GM12878 (cell line): Measurements from ENCODE around the gene ASCC1. TPM values are rescaled to one million over a fixed set of nuclear protein-coding genes. Genes with fewer than 3 reads are reported as not detected.

ENCODE experiments used
- ATAC-seq: fragments of 200-7000 bp; cut with Tn5 transposase; 3 replicates; pipeline ENCODE4 v1.9.1; 2020; ENCODE audit warnings: mild to moderate bottlenecking, moderate library complexity
- BruUV-seq: library from RNA; stranded (reverse); fragments of 400-500 nt; replicated peaks from 2 replicates; lab custom pipeline; 2021; lab: Mats Ljungman, UMichigan
- CTCF ChIA-PET: fragments of 300-600 bp; sonication (Branson Sonifier 250); formaldehyde crosslinking; extraction: SDS; loops from one replicate; lab custom pipeline; 2021; ENCODE audit warnings: inconsistent platforms; lab: Yijun Ruan, JAX
- POLR2A ChIA-PET: fragments of 350-600 bp; formaldehyde crosslinking; extraction: SDS; loops from one replicate; lab custom pipeline; 2021; ENCODE audit warnings: inconsistent platforms; lab: Charles Lee
- RAD21 ChIA-PET: fragments of 300-600 bp; sonication (Branson Sonifier 250); formaldehyde crosslinking; loops from one replicate; lab custom pipeline; 2023; ENCODE audit warnings: antibody characterized with exemption; ENCODE audit not compliant: unreplicated experiment; lab: Charles Lee
- SMC1A ChIA-PET: fragments of 300-600 bp; sonication (Branson Sonifier 250); formaldehyde crosslinking; loops from one replicate; lab custom pipeline; 2023; ENCODE audit not compliant: unreplicated experiment, uncharacterized antibody; lab: Charles Lee
- DNase-seq: peaks from one replicate; pipeline ENCODE4 v3.0.0-alpha.2; 2011; ENCODE audit warnings: low read depth, low spot score
- FAIRE-seq: peaks from 3 replicates; lab custom pipeline; 2011; peaks lifted over from hg19 to GRCh38; lab: Jason Lieb, UNC
- H2AFZ ChIP-seq: 2 replicates; pipeline ENCODE4 v1.6.0; 2011; ENCODE audit warnings: low read depth, low read length, control low read depth; ENCODE audit not compliant: control insufficient read depth
- H3K27ac ChIP-seq: 2 replicates; pipeline ENCODE4 v1.5.1; 2011; ENCODE audit warnings: control low read depth; ENCODE audit not compliant: control insufficient read depth, insufficient read depth
- H3K27me3 ChIP-seq, 2 experiments: replicated peaks in 1 of 2; 2 replicates each; pipeline versions ENCODE4 v1.6.0 to v1.6.1; 2011; ENCODE audit warnings: low read length in 1 of 2; ENCODE audit not compliant: control insufficient read depth in 2 of 2, insufficient read depth in 2 of 2
- H3K36me3 ChIP-seq, 2 experiments: 2 replicates each; pipeline ENCODE4 v1.5.1; 2011; ENCODE audit warnings: low read length in 1 of 2; ENCODE audit not compliant: control insufficient read depth in 2 of 2, insufficient read depth in 2 of 2
- H3K4me1 ChIP-seq: 2 replicates; pipeline ENCODE4 v1.6.1; 2011; ENCODE audit warnings: mild to moderate bottlenecking, low read length, moderate library complexity, mixed read lengths; ENCODE audit not compliant: control insufficient read depth, insufficient read depth
- H3K4me2 ChIP-seq: 2 replicates; pipeline ENCODE4 v1.6.0; 2011; ENCODE audit warnings: control low read depth; ENCODE audit not compliant: control insufficient read depth, insufficient read depth
- H3K4me3 ChIP-seq: fragments of 200-600 bp; sonication (generic); 2 replicates; pipeline ENCODE4 v1.5.1; 2016
- H3K79me2 ChIP-seq: 2 replicates; pipeline ENCODE4 v1.6.0; 2011; ENCODE audit warnings: low read length; ENCODE audit not compliant: control insufficient read depth, insufficient read depth
- H3K9ac ChIP-seq: 2 replicates; pipeline ENCODE4 v1.8.0; 2011; ENCODE audit warnings: low read length, control low read depth, mixed read lengths; ENCODE audit not compliant: control insufficient read depth, insufficient read depth
- H3K9me3 ChIP-seq: replicated peaks from 3 replicates; pipeline ENCODE4 v1.5.1; 2011; ENCODE audit warnings: mild to moderate bottlenecking, low read length; ENCODE audit not compliant: control insufficient read depth, insufficient read depth
- H4K20me1 ChIP-seq: 2 replicates; pipeline ENCODE4 v1.6.0; 2011; ENCODE audit not compliant: control insufficient read depth, insufficient read depth
- ASH2L ChIP-seq: fragments of 300-600, 200-600 bp; sonication (generic); IDR thresholded peaks from 2 replicates; pipeline ENCODE4 v1.6.1; 2017; ENCODE audit warnings: low read depth, mild to moderate bottlenecking, borderline replicate concordance
- CHD1 ChIP-seq: IDR thresholded peaks from 2 replicates; pipeline ENCODE4 v1.6.1; 2012; ENCODE audit warnings: low read depth, low read length, improper control_type of control experiment
- FOXM1 ChIP-seq: IDR thresholded peaks from 2 replicates; pipeline ENCODE4 v1.6.1; 2012; ENCODE audit warnings: low read depth, mild to moderate bottlenecking, inconsistent platforms, low read length, moderate library complexity
- KDM1A ChIP-seq: fragments of 200-600 bp; sonication (generic); IDR thresholded peaks from 2 replicates; pipeline ENCODE4 v1.6.1; 2016; ENCODE audit warnings: borderline replicate concordance
- MYC ChIP-seq: IDR thresholded peaks from 2 replicates; pipeline ENCODE4 v1.6.1; 2011; ENCODE audit warnings: mild to moderate bottlenecking, low read length, moderate library complexity, inconsistent platforms; ENCODE audit not compliant: insufficient read depth, insufficient replicate concordance, insufficient read length, severe bottlenecking
- NRF1 ChIP-seq: conservative IDR thresholded peaks from 2 replicates; pipeline ENCODE4 v1.6.1; 2011; ENCODE audit warnings: mild to moderate bottlenecking, low read depth, low read length, improper control_type of control experiment
- POLR2A ChIP-seq: IDR thresholded peaks from 2 replicates; pipeline ENCODE4 v1.6.1; 2011; ENCODE audit warnings: low read depth, mild to moderate bottlenecking, low read length
- SREBF1 ChIP-seq: IDR thresholded peaks from 2 replicates; pipeline ENCODE4 v1.6.1; 2012; ENCODE audit warnings: mild to moderate bottlenecking, low read length
- WRNIP1 ChIP-seq: IDR thresholded peaks from 2 replicates; pipeline ENCODE4 v1.6.1; 2011; ENCODE audit warnings: low read depth, low read length, improper control_type of control experiment, borderline replicate concordance
- WGBS: methylation state at CpG from one replicate; pipeline ENCODE4 v1.1.6; 2016; ENCODE audit warnings: low lambda C conversion rate; ENCODE audit not compliant: insufficient replicate concordance, insufficient coverage; ENCODE audit errors: missing lambda C conversion rate; 5-methylcytosine and 5-hydroxymethylcytosine counted together
- in situ Hi-C: fragments of 300-500 bp; cut with MboI; formaldehyde crosslinking; loops from 9 replicates; pipeline ENCODE4 v1.14.3; 2018; ENCODE audit warnings: mixed read lengths
- intact Hi-C: fragments of 100-400 bp; cut with micrococcal nuclease; formaldehyde crosslinking; loops from one replicate; pipeline ENCODE4 v1.14.2; 2022; ENCODE audit not compliant: unreplicated experiment
- polyA plus RNA-seq, 11 experiments: library from polyadenylated mRNA; depleted of rRNA in 4 of 11; unstranded in 6 of 11; stranded (reverse) in 5 of 11; fragments of >200 nt; fragmentation: Nextera tagmentation in 4 of 11; fragmentation: Illumina TruSeq in 1 of 11; extraction: Ambion mirVana in 4 of 11; extraction: Trizol in 1 of 11; gene quantifications; 1 replicate in 1 of 11; 2 replicates in 10 of 11; pipeline versions ENCODE4 v1.2.1 to v1.2.3, GENCODE V29; 2011 to 2016; ENCODE audit warnings: inconsistent platforms in 2 of 11, missing spikeins in 2 of 11, low read depth in 1 of 11
- total RNA-seq, 4 experiments: library from RNA; depleted of rRNA in 3 of 4; stranded (reverse); fragments of >200 nt in 3 of 4; fragmentation: Illumina TruSeq in 1 of 4; extraction: Trizol in 1 of 4; gene quantifications; 2 replicates each; pipeline versions ENCODE4 v1.2.1 to v1.2.3, GENCODE V29; 2013 to 2021
- TF ChIP-seq, protein P1 (sequence below): fragments of 150-350 bp; IDR thresholded peaks from 2 replicates; pipeline ENCODE4 v1.6.1; 2016; ENCODE audit warnings: low read depth, low read length
- TF ChIP-seq, protein P2 (sequence below): fragments of 450-650 bp; IDR thresholded peaks from 2 replicates; pipeline ENCODE4 v1.6.1; 2018; ENCODE audit warnings: borderline replicate concordance, mild to moderate bottlenecking; ENCODE audit not compliant: partially characterized antibody
- TF ChIP-seq, protein P3 (sequence below): IDR thresholded peaks from 2 replicates; pipeline ENCODE4 v1.6.1; 2012; ENCODE audit warnings: improper control_type of control experiment, low read depth, low read length; ENCODE audit not compliant: insufficient replicate concordance

Gene ASCC1
- total and polyA plus RNA-seq, 10 of the 15 experiments (the other 5 are each of a cell fraction or from before 2014, with no cell fraction given) = 23.3 to 80.6 (median 42.8) TPM

DNA sequence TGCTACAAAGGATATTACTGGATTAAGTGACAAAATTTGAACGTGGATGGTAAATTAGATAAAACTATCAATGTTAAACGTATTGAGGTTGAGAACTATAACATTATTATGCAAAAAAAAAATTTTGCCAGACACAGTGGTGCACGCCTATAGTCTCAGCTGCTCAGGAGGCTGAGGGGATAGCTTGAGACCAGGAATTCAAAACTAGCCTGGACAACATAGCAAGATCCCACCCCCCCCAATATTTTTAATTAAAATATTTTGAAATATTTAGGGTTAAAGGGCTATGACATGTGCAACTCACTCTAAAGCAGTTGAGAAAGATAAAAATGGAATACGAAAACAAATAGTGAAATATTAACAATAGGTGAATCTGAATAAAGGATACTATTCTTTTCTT, 45.3 kb downstream of the ASCC1 start:
- intact Hi-C loops = loop anchor here (5.0 kb wide), 1 partner anchor 47 kb away; the partner anchor contains the start of genes ANAPC16 and ASCC1
- ChIA-PET POLR2A (no interaction called here), SMC1A (no interaction called here), RAD21 (no interaction called here), CTCF (no interaction called here)
- Histone ChIP-seq H3K4me2 (no peak overlapping the region), H2AFZ (no peak overlapping the region), H3K9me3 (no peaks in the 10 kb centered on the region; the same call in 2 of the 3 replicates), H3K79me2 (no peaks in the 10 kb centered on the region), H3K4me1 (peaks cover 29% of the 10 kb centered on the region), H3K4me3 (no peak overlapping the region), H4K20me1 (no peaks in the 10 kb centered on the region), H3K36me3 (no peaks in the 10 kb centered on the region; a peak in 1 of 4 replicates), H3K9ac (no peak overlapping the region), H3K27ac (no peak overlapping the region), H3K27me3 (no peaks in the 10 kb centered on the region)
- BruUV-seq = no TSS peak
- ATAC-seq (no peak), FAIRE-seq (no peak), DNase-seq (no peak)
- in situ Hi-C loops = no loop called here
- 98% methylated on average over 4 of the region's 4 CpGs for WGBS
- no peak for TF ChIP-seq SREBF1
- TF ChIP-seq MYC = no peak
- TF ChIP-seq, protein P1, sequence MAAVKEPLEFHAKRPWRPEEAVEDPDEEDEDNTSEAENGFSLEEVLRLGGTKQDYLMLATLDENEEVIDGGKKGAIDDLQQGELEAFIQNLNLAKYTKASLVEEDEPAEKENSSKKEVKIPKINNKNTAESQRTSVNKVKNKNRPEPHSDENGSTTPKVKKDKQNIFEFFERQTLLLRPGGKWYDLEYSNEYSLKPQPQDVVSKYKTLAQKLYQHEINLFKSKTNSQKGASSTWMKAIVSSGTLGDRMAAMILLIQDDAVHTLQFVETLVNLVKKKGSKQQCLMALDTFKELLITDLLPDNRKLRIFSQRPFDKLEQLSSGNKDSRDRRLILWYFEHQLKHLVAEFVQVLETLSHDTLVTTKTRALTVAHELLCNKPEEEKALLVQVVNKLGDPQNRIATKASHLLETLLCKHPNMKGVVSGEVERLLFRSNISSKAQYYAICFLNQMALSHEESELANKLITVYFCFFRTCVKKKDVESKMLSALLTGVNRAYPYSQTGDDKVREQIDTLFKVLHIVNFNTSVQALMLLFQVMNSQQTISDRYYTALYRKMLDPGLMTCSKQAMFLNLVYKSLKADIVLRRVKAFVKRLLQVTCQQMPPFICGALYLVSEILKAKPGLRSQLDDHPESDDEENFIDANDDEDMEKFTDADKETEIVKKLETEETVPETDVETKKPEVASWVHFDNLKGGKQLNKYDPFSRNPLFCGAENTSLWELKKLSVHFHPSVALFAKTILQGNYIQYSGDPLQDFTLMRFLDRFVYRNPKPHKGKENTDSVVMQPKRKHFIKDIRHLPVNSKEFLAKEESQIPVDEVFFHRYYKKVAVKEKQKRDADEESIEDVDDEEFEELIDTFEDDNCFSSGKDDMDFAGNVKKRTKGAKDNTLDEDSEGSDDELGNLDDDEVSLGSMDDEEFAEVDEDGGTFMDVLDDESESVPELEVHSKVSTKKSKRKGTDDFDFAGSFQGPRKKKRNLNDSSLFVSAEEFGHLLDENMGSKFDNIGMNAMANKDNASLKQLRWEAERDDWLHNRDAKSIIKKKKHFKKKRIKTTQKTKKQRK = no peak
- no peak for TF ChIP-seq POLR2A
- TF ChIP-seq, protein P2, sequence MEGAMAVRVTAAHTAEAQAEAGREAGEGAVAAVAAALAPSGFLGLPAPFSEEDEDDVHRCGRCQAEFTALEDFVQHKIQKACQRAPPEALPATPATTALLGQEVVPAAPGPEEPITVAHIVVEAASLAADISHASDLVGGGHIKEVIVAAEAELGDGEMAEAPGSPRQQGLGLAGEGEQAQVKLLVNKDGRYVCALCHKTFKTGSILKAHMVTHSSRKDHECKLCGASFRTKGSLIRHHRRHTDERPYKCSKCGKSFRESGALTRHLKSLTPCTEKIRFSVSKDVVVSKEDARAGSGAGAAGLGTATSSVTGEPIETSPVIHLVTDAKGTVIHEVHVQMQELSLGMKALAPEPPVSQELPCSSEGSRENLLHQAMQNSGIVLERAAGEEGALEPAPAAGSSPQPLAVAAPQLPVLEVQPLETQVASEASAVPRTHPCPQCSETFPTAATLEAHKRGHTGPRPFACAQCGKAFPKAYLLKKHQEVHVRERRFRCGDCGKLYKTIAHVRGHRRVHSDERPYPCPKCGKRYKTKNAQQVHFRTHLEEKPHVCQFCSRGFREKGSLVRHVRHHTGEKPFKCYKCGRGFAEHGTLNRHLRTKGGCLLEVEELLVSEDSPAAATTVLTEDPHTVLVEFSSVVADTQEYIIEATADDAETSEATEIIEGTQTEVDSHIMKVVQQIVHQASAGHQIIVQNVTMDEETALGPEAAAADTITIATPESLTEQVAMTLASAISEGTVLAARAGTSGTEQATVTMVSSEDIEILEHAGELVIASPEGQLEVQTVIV = no peak
- no peak for TF ChIP-seq CHD1
- no peak for TF ChIP-seq ASH2L
- TF ChIP-seq KDM1A = no peak
- TF ChIP-seq, protein P3, sequence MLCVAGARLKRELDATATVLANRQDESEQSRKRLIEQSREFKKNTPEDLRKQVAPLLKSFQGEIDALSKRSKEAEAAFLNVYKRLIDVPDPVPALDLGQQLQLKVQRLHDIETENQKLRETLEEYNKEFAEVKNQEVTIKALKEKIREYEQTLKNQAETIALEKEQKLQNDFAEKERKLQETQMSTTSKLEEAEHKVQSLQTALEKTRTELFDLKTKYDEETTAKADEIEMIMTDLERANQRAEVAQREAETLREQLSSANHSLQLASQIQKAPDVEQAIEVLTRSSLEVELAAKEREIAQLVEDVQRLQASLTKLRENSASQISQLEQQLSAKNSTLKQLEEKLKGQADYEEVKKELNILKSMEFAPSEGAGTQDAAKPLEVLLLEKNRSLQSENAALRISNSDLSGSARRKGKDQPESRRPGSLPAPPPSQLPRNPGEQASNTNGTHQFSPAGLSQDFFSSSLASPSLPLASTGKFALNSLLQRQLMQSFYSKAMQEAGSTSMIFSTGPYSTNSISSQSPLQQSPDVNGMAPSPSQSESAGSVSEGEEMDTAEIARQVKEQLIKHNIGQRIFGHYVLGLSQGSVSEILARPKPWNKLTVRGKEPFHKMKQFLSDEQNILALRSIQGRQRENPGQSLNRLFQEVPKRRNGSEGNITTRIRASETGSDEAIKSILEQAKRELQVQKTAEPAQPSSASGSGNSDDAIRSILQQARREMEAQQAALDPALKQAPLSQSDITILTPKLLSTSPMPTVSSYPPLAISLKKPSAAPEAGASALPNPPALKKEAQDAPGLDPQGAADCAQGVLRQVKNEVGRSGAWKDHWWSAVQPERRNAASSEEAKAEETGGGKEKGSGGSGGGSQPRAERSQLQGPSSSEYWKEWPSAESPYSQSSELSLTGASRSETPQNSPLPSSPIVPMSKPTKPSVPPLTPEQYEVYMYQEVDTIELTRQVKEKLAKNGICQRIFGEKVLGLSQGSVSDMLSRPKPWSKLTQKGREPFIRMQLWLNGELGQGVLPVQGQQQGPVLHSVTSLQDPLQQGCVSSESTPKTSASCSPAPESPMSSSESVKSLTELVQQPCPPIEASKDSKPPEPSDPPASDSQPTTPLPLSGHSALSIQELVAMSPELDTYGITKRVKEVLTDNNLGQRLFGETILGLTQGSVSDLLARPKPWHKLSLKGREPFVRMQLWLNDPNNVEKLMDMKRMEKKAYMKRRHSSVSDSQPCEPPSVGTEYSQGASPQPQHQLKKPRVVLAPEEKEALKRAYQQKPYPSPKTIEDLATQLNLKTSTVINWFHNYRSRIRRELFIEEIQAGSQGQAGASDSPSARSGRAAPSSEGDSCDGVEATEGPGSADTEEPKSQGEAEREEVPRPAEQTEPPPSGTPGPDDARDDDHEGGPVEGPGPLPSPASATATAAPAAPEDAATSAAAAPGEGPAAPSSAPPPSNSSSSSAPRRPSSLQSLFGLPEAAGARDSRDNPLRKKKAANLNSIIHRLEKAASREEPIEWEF = no peak
- no peak for TF ChIP-seq WRNIP1
- no peak for TF ChIP-seq FOXM1
- no peak for TF ChIP-seq NRF1
